GM23338 (cell line): ENCODE measurements around the gene HSPB2. TPM values are rescaled to one million over a fixed set of nuclear protein-coding genes. Genes with fewer than 3 reads are reported as not detected.

Source experiments
- CREB1 ChIP-seq: fragments of 250-450 bp; sonication (Bioruptor Pico); IDR thresholded peaks from 2 replicates; pipeline ENCODE4 v1.5.0; 2020; ENCODE audit warnings: low read depth, mild to moderate bottlenecking, moderate library complexity
- CTCF ChIP-seq, 2 experiments: fragments of 200-600 bp in 1 of 2; sonication (generic) in 1 of 2; conservative IDR thresholded peaks; 2 replicates each; pipeline versions ENCODE4 v1.5.1 to v1.6.1; 2016 to 2017; ENCODE audit warnings: antibody characterized with exemption in 2 of 2, low read depth in 2 of 2, mild to moderate bottlenecking in 2 of 2, moderate library complexity in 1 of 2
- EZH2 ChIP-seq: fragments of 200-600 bp; sonication (generic); IDR thresholded peaks from one replicate; pipeline ENCODE4 v1.8.0; 2017; ENCODE audit warnings: antibody characterized with exemption, mild to moderate bottlenecking, low read depth; ENCODE audit not compliant: unreplicated experiment
- EZH2phosphoT487 ChIP-seq: fragments of 200-600 bp; sonication (generic); IDR thresholded peaks from one replicate; pipeline ENCODE4 v1.8.1; 2018; ENCODE audit warnings: antibody characterized with exemption; ENCODE audit not compliant: unreplicated experiment
- JUNB ChIP-seq: IDR thresholded peaks from one replicate; pipeline ENCODE4 v1.6.1; 2016; ENCODE audit warnings: antibody characterized with exemption; ENCODE audit not compliant: unreplicated experiment
- NANOG ChIP-seq: IDR thresholded peaks from 2 replicates; pipeline ENCODE4 v1.6.1; 2016; ENCODE audit warnings: antibody characterized with exemption, borderline replicate concordance
- POLR2AphosphoS5 ChIP-seq: IDR thresholded peaks from 2 replicates; pipeline ENCODE4 v1.6.1; 2016; ENCODE audit warnings: antibody characterized with exemption, low read depth
- ZNF114 ChIP-seq: fragments of 250-450 bp; sonication (Bioruptor Pico); IDR thresholded peaks from 2 replicates; pipeline ENCODE4 v1.5.0; 2020; ENCODE audit warnings: mild to moderate bottlenecking, moderate library complexity
- ZNF462 ChIP-seq: fragments of 250-450 bp; sonication (Bioruptor Pico); IDR thresholded peaks from 2 replicates; pipeline ENCODE4 v1.5.0; 2020; ENCODE audit warnings: mild to moderate bottlenecking, moderate library complexity
- polyA plus RNA-seq: library from polyadenylated mRNA; unstranded; fragments of >200 nt; fragmentation: Nextera tagmentation; extraction: Ambion mirVana; gene quantifications from 2 replicates; pipeline ENCODE4 v1.2.1, GENCODE V29; 2016
- total RNA-seq: library from RNA; depleted of rRNA; stranded (reverse); fragments of >200 nt; shearing (Covaris generic); gene quantifications from 2 replicates; pipeline ENCODE4 v1.2.3, GENCODE V29; 2014
- TF ChIP-seq, protein P1 (sequence below): IDR thresholded peaks from one replicate; pipeline ENCODE4 v1.6.1; 2018; ENCODE audit warnings: antibody characterized with exemption; ENCODE audit not compliant: unreplicated experiment
- TF ChIP-seq, protein P2 (sequence below): IDR thresholded peaks from 2 replicates; pipeline ENCODE4 v1.6.1; 2016; ENCODE audit warnings: antibody characterized with exemption

HSPB2 gene
- total and polyA plus RNA-seq, 2 experiments from 2014 or later: 1.0 to 2.6 TPM

DNA sequence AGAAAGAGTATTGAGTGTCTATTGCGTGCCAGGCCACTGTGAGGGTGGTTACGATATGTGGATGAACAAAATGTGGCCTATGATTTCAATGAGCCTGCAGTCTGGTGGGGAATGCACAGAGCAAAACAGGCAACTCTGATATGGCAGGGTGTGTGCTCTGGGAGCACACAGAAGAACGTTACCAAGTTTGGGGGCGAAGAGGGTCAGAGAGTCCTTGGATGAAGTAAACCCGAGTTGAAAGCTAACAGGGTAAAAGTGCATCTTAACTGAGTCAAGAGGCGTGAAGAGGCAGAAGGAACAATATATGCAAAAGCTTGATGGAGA lies 32.9 kb upstream of the HSPB2 start (continued):
- TF ChIP-seq ZNF462 (CRISPR knock-in tag): no peak
- no peak for TF ChIP-seq EZH2phosphoT487
- TF ChIP-seq ZNF114 (CRISPR knock-in tag): no peak
- TF ChIP-seq CREB1 (CRISPR knock-in tag): no peak
- no peak for TF ChIP-seq POLR2AphosphoS5
- TF ChIP-seq CTCF (conservative IDR thresholded peaks at IDR 0.05; ENCODE audit: low read depth in 2 of 2): no peak
- TF ChIP-seq, protein P1, sequence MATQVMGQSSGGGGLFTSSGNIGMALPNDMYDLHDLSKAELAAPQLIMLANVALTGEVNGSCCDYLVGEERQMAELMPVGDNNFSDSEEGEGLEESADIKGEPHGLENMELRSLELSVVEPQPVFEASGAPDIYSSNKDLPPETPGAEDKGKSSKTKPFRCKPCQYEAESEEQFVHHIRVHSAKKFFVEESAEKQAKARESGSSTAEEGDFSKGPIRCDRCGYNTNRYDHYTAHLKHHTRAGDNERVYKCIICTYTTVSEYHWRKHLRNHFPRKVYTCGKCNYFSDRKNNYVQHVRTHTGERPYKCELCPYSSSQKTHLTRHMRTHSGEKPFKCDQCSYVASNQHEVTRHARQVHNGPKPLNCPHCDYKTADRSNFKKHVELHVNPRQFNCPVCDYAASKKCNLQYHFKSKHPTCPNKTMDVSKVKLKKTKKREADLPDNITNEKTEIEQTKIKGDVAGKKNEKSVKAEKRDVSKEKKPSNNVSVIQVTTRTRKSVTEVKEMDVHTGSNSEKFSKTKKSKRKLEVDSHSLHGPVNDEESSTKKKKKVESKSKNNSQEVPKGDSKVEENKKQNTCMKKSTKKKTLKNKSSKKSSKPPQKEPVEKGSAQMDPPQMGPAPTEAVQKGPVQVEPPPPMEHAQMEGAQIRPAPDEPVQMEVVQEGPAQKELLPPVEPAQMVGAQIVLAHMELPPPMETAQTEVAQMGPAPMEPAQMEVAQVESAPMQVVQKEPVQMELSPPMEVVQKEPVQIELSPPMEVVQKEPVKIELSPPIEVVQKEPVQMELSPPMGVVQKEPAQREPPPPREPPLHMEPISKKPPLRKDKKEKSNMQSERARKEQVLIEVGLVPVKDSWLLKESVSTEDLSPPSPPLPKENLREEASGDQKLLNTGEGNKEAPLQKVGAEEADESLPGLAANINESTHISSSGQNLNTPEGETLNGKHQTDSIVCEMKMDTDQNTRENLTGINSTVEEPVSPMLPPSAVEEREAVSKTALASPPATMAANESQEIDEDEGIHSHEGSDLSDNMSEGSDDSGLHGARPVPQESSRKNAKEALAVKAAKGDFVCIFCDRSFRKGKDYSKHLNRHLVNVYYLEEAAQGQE: no peak
- no peak for TF ChIP-seq EZH2
- no peak for TF ChIP-seq JUNB
- TF ChIP-seq, protein P2, sequence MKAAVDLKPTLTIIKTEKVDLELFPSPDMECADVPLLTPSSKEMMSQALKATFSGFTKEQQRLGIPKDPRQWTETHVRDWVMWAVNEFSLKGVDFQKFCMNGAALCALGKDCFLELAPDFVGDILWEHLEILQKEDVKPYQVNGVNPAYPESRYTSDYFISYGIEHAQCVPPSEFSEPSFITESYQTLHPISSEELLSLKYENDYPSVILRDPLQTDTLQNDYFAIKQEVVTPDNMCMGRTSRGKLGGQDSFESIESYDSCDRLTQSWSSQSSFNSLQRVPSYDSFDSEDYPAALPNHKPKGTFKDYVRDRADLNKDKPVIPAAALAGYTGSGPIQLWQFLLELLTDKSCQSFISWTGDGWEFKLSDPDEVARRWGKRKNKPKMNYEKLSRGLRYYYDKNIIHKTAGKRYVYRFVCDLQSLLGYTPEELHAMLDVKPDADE: no peak
- TF ChIP-seq NANOG: no peak
